GM12878 (cell line): Measurements from ENCODE around the gene ARID5B.

Experiments
- RAD51 ChIP-seq: fragments of 450-650 bp; IDR thresholded peaks from 2 replicates; pipeline ENCODE4 v1.6.1; 2016; ENCODE audit warnings: moderate library complexity, mild to moderate bottlenecking, inconsistent platforms
- SP1 ChIP-seq: IDR thresholded peaks from one replicate; pipeline ENCODE4 v1.6.1; 2011; ENCODE audit warnings: low read depth, low read length
- TF ChIP-seq, protein P1 (sequence below), 3 experiments: IDR thresholded peaks in 2 of 3; conservative IDR thresholded peaks in 1 of 3; 2 replicates each; pipeline ENCODE4 v1.5.1; 2011; ENCODE audit warnings: low read depth in 3 of 3, low read length in 3 of 3, mild to moderate bottlenecking in 3 of 3, control low read depth in 2 of 3, moderate library complexity in 2 of 3, inconsistent platforms in 1 of 3, mixed read lengths in 1 of 3; ENCODE audit not compliant: control insufficient read depth in 2 of 3, insufficient read depth in 1 of 3; ENCODE audit errors: extremely low read depth in 1 of 3

DNA sequence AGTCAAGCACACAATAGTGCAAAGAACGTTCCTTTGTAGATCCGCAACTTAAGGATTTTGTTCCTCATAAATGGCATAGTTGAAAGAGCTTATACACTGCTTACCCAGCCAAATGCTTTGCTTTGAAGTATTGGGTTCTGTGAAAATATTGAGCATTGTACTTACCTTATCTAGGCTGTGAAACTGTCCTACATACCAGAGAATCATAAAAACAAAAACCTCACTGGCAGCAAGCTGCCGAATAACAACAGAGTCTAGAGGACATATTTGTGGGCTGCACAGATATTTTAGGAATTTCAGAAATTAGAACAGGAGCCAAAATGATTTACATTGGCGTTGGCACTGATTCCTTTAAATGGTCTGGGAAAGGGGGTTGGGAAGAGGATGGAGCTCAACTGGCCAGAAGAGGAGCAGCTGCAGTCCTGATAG lies 192.4 kb downstream of the ARID5B start:
- TF ChIP-seq SP1 (no peak), RAD51 (no peak)
- TF ChIP-seq, protein P1, sequence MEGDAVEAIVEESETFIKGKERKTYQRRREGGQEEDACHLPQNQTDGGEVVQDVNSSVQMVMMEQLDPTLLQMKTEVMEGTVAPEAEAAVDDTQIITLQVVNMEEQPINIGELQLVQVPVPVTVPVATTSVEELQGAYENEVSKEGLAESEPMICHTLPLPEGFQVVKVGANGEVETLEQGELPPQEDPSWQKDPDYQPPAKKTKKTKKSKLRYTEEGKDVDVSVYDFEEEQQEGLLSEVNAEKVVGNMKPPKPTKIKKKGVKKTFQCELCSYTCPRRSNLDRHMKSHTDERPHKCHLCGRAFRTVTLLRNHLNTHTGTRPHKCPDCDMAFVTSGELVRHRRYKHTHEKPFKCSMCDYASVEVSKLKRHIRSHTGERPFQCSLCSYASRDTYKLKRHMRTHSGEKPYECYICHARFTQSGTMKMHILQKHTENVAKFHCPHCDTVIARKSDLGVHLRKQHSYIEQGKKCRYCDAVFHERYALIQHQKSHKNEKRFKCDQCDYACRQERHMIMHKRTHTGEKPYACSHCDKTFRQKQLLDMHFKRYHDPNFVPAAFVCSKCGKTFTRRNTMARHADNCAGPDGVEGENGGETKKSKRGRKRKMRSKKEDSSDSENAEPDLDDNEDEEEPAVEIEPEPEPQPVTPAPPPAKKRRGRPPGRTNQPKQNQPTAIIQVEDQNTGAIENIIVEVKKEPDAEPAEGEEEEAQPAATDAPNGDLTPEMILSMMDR (IDR thresholded peaks at IDR 0.05 in 2 of 3, conservative IDR thresholded peaks at IDR 0.05 in 1 of 3; ENCODE audit: control insufficient read depth in 2 of 3, extremely low read depth in 1 of 3, insufficient read depth in 1 of 3, low read depth in 3 of 3, low read length in 3 of 3) = no peak
